ENCODE data around the gene WDR82.

GRCh38 chr3:52278510-52279069 lies at the start of gene WDR82:
- TF ChIP-seq ZNF24 (IDR thresholded peaks at IDR 0.05) (0 out of 2 replicates have a peak, but pooled peaks have one; percentile 6), YBX1 (IDR thresholded peaks at IDR 0.05) (no peak), ELK1 (IDR thresholded peaks at IDR 0.05; ENCODE audit: low read depth, low read length) (no peak), TCF7 (IDR thresholded peaks at IDR 0.05; ENCODE audit: borderline replicate concordance) (no peak), BHLHE40 (IDR thresholded peaks at IDR 0.05; ENCODE audit: borderline replicate concordance in 1 of 2, low read depth in 2 of 2, low read length in 1 of 2) (peak in 1 of 2 experiments; percentile 71; a peak in 2 of 4 replicates), NFYA (IDR thresholded peaks at IDR 0.05; ENCODE audit: borderline replicate concordance, low read depth, low read length) (no peak), TAF1 (IDR thresholded peaks at IDR 0.05; ENCODE audit: borderline replicate concordance, low read depth, low read length) (peak; percentile 98), PML (IDR thresholded peaks at IDR 0.05; ENCODE audit: low read length) (peak; percentile 87), CTCF (IDR thresholded peaks at IDR 0.05 in 2 of 3, conservative IDR thresholded peaks at IDR 0.05 in 1 of 3; ENCODE audit: control insufficient read depth in 2 of 3, extremely low read depth in 1 of 3, insufficient read depth in 1 of 3, low read depth in 3 of 3, low read length in 3 of 3) (peak; percentile 33 to 46 (median 43); a peak in 5 of 6 replicates)
